Colonic mucosa (tissue), 4 donors: ENCODE data around the gene RAB11A. TPM values are rescaled to one million over a fixed set of nuclear protein-coding genes. Genes with fewer than 3 reads are reported as not detected.

ENCODE experiments used
- DNase-seq: peaks from one replicate; pipeline ENCODE4 v3.0.0-alpha.2; 2020
- H3K27ac ChIP-seq: fragments of 200-600 bp; one replicate; pipeline ENCODE4 v1.8.0; 2021
- H3K27me3 ChIP-seq: fragments of 200-600 bp; one replicate; pipeline ENCODE4 v1.8.0; 2021
- H3K36me3 ChIP-seq: fragments of 200-600 bp; one replicate; pipeline ENCODE4 v1.8.0; 2021
- H3K4me1 ChIP-seq: fragments of 200-600 bp; one replicate; pipeline ENCODE4 v1.8.0; 2021; ENCODE audit warnings: mild to moderate bottlenecking
- H3K4me3 ChIP-seq: fragments of 200-600 bp; one replicate; pipeline ENCODE4 v1.8.0; 2021
- H3K9ac ChIP-seq, 2 donors: one replicate each; pipeline ENCODE4 v1.7.0; 2013; ENCODE audit warnings: control low read depth in 2 of 2, low read depth in 2 of 2, low read length in 2 of 2
- H3K9me3 ChIP-seq: fragments of 200-600 bp; one replicate; pipeline ENCODE4 v1.8.0; 2021
- intact Hi-C: fragments of 100-400 bp; cut with DNase I; formaldehyde crosslinking; loops from one replicate; pipeline ENCODE4 v1.14.1; 2022
- total RNA-seq, 2 donors: library from RNA; stranded (reverse); fragmentation: NEBNext Ultra II Directional in 1 of 2; extraction: Animal tissue kit (Norgen Biotek cat#: 25700) in 1 of 2; gene quantifications; one replicate each; pipeline ENCODE4 v1.2.1, GENCODE V29; 2021
- TF ChIP-seq, protein P1 (sequence below): fragments of 200-600 bp; IDR thresholded peaks from one replicate; pipeline ENCODE4 v1.8.0; 2022; ENCODE audit warnings: antibody characterized with exemption, mild to moderate bottlenecking
- donor health status: healthy.
- donor health status: DM: no; HTN: no; CAD: no.
- donor health status: DM: no; HTN: no; CAD: no.

Gene RAB11A
- total RNA-seq: 100 to 1,000 TPM; 299 to 377 TPM

DNA sequence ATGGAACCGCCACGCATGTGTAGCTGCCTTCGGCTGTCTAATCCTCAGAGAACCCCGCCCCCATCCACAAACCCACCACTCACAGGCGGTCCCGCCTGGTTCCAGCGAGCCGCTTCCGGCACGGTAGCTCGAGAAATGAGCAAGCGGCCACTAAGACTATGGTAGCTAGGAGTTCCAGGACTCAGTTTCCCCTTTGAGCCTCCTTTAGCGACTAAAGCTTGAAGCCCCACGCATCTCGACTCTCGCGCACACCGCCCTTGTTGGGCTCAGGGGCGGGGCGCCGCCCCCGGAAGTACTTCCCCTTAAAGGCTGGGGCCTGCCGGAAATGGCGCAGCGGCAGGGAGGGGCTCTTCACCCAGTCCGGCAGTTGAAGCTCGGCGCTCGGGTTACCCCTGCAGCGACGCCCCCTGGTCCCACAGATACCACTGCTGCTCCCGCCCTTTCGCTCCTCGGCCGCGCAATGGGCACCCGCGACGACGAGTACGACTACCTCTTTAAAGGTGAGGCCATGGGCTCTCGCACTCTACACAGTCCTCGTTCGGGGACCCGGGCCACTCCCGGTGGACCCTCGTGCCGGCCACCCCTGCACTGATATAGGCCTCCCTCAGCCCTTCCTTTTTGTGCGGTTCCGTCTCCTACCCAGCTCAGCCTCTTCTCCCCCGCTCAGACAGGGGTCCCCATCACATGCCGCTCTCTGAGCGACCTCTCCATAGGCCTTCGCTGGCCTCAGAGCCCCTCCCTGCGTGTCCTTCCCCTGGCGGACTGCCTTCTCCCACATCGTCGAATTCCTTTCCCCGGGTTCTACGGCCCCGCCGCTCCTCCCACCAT lies at the start of gene RAB11A:
TSS of gene RAB11A (plus strand) at position 366 of the 828 bp plus-strand sequence. CDS start at position 461, 95 bp downstream.
- Histone ChIP-seq H3K27me3 (no peaks in the 10 kb centered on the region), H3K4me1 (no peaks in the 10 kb centered on the region), H3K9ac (peak within 1 kb of the TSS; percentile 91 to 92), H3K27ac (peak within 1 kb of the TSS; percentile 98), H3K9me3 (no peaks in the 10 kb centered on the region), H3K36me3 (no peaks in the 10 kb centered on the region), H3K4me3 (peak within 1 kb of the TSS; percentile 92)
- intact Hi-C loops: no loop called here
- TF ChIP-seq, protein P1, sequence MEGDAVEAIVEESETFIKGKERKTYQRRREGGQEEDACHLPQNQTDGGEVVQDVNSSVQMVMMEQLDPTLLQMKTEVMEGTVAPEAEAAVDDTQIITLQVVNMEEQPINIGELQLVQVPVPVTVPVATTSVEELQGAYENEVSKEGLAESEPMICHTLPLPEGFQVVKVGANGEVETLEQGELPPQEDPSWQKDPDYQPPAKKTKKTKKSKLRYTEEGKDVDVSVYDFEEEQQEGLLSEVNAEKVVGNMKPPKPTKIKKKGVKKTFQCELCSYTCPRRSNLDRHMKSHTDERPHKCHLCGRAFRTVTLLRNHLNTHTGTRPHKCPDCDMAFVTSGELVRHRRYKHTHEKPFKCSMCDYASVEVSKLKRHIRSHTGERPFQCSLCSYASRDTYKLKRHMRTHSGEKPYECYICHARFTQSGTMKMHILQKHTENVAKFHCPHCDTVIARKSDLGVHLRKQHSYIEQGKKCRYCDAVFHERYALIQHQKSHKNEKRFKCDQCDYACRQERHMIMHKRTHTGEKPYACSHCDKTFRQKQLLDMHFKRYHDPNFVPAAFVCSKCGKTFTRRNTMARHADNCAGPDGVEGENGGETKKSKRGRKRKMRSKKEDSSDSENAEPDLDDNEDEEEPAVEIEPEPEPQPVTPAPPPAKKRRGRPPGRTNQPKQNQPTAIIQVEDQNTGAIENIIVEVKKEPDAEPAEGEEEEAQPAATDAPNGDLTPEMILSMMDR: no peak
- DNase-seq: peak; percentile 95

DNA sequence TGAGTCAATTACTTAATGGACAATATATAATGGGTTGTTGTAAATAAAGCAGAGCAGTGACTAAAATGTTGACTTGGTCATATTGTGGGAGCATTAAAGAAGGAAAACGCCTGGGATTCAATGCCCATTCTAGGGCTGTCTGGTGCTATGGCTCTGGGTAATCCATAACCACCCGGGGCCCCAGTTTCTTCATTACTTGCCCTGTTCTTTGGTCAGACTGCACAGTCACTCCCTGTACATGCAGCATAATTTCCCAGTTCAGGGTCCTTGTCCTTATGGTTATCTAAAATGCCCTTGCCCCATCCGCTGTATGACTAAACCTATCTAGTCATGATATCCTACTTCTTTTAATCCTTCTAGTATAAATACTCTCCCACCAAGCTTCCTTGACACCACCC lies 49.7 kb upstream of the RAB11A start:
- TF ChIP-seq, protein P1: no peak
- Histone ChIP-seq H3K27ac (no peak overlapping the region), H3K4me1 (no peaks in the 10 kb centered on the region), H3K4me3 (no peak overlapping the region), H3K9ac (no peak overlapping the region), H3K27me3 (no peaks in the 10 kb centered on the region), H3K36me3 (no peaks in the 10 kb centered on the region), H3K9me3 (no peaks in the 10 kb centered on the region)
- no peak for DNase-seq
- intact Hi-C loops: no loop called here

DNA sequence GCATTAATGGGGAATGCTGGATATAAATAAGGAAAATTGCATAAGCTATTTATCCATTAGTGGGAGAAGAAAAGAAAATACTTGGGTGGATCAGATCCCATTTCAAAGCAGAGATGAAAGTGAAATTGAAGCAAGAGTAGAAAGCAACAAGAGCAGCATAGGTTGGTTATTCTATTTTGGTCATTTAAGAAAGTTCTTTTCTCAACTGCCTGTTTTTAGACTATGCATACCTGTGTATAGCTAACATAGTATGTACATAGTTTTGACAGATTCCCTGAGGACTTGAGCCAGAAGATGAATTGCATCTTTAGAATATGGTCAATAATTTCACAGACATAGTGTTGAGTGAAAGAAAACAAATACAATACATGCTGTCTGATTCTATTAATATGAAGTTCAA lies 48.2 kb upstream of the RAB11A start:
- intact Hi-C loops: loop anchor here (10.0 kb wide), 1 partner anchor 176 kb away; no protein-coding TSS in a partner anchor
- Histone ChIP-seq H3K9me3 (no peaks in the 10 kb centered on the region), H3K9ac (no peak overlapping the region), H3K27me3 (no peaks in the 10 kb centered on the region), H3K4me3 (no peak overlapping the region), H3K36me3 (no peaks in the 10 kb centered on the region), H3K4me1 (no peaks in the 10 kb centered on the region), H3K27ac (no peak overlapping the region)
- no peak for DNase-seq
- TF ChIP-seq, protein P1: no peak

DNA sequence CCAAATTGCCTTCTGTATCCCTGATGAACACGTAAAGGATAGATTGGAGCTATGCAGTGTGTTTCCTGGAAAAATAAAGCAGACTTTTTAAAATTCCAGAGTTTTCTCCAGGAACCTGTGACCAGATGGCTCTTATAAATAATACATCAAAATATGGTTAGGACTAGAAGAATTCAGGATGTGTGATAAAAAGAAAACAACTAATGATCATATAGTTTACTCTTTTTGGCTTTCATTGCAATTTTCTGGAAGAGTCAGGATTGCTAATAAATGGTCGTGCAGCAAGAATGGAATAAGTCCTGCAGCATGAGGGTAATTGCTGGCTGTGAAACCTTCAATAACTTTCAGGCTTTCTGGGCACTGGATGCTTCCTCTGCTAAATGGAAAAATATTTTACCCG lies 47.0 kb upstream of the RAB11A start:
- H3K27ac ChIP-seq: no peak overlapping the region
- no peaks in the 10 kb centered on the region for H3K36me3 ChIP-seq
- no peaks in the 10 kb centered on the region for H3K9me3 ChIP-seq
- H3K27me3 ChIP-seq: no peaks in the 10 kb centered on the region
- H3K4me1 ChIP-seq: no peaks in the 10 kb centered on the region
- H3K4me3 ChIP-seq: no peak overlapping the region
- no peak for DNase-seq
- TF ChIP-seq, protein P1: no peak
- no peak overlapping the region for H3K9ac ChIP-seq
- intact Hi-C loops: loop anchor here (10.0 kb wide), 1 partner anchor 178 kb away; no protein-coding TSS in a partner anchor

DNA sequence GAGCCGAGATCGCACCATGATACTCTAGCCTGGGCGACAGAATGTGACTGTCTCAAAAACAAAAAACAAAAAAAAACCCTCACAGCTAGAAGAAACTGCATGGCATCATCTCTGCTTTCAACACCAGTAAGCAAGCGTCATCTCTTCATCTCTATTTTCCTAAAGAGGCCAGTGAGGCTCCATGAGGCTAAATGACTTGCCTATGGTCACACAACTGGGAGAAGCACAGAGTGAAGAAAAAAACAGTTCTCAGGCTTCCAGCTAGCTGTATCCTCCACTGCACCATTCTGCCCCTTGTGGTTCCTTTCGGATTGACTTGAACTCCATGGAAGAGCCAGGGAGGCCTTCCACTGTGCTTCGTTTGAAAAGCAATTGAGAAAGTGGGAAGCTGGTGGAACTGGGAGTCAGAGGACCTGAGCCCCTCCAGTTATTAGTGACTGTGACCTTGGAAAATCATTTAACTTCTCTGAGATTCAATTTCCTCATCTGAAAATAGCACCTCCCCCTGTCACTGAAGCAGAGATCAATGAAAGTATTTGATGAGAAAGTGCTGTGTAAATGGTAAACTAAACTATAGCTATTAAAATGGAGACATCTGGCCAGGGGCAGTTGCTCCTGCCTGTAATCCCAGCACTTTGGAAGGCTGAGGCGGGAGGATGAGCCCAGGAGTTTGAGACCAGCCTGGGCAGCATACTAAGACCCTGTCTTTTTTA lies 45.1 kb upstream of the RAB11A start:
- Histone ChIP-seq H3K36me3 (no peaks in the 10 kb centered on the region), H3K9ac (no peak overlapping the region), H3K27me3 (no peaks in the 10 kb centered on the region), H3K4me1 (no peaks in the 10 kb centered on the region), H3K4me3 (no peak overlapping the region), H3K9me3 (no peaks in the 10 kb centered on the region), H3K27ac (no peak overlapping the region)
- DNase-seq: peak; percentile 67
- TF ChIP-seq, protein P1: peak; percentile 57
- intact Hi-C loops: loop anchor here (10.0 kb wide), 1 partner anchor 179 kb away; no protein-coding TSS in a partner anchor
